ENCODE results near the gene MTCL3. TPM values are rescaled to one million over a fixed set of nuclear protein-coding genes. Genes with fewer than 3 reads are reported as not detected.

Gene MTCL3

GRCh38 chr6:127423921-127424320 is 95.2 kb downstream of the MTCL3 start:
- Mint-ChIP-seq H3K4me3 (ENCODE audit: unreplicated experiment) (no peak overlapping the region), H3K36me3 (ENCODE audit: low read depth, unreplicated experiment) (no peaks in the 10 kb centered on the region)
- no peak for TF ChIP-seq CTCF (IDR thresholded peaks at IDR 0.05; ENCODE audit: unreplicated experiment)

More at GRCh38 chr6:127423921-127424320, 95.2 kb downstream of the MTCL3 start:
- Mint-ChIP-seq H3K27me3 (ENCODE audit: unreplicated experiment) (no peaks in the 10 kb centered on the region), H3K4me1 (ENCODE audit: unreplicated experiment) (peaks cover 5% of the 10 kb centered on the region), H3K27ac (ENCODE audit: unreplicated experiment) (no peak overlapping the region), H3K9me3 (ENCODE audit: unreplicated experiment) (no peaks in the 10 kb centered on the region)
- no peak for DNase-seq (ENCODE audit: low spot score)

Other genes starting within 250 kb of the MTCL3 start
- 84.1 TPM for gene ECHDC1, start 175.7 kb downstream of the MTCL3 start, total RNA-seq (ENCODE audit: unreplicated experiment)
- gene KIAA0408, start 59.9 kb downstream of the MTCL3 start, total RNA-seq (ENCODE audit: unreplicated experiment): 6.4 TPM
- 0.82 TPM for gene C6orf58, start 57.8 kb upstream of the MTCL3 start, total RNA-seq (ENCODE audit: unreplicated experiment)